PFSK-1 (cell line): ENCODE measurements around the gene SMIM7.

Experiments
- FOXP2 ChIP-seq: optimal IDR thresholded peaks from 2 replicates; pipeline ENCODE3; 2011; ENCODE audit warnings: borderline replicate concordance, control low read depth, inconsistent platforms; ENCODE audit not compliant: insufficient read depth; ENCODE audit errors: extremely low read length, extremely low read depth
- POLR2AphosphoS5 ChIP-seq: IDR thresholded peaks from 2 replicates; pipeline ENCODE4 v1.6.1; 2012; ENCODE audit warnings: low read depth, mild to moderate bottlenecking, control low read depth, low read length, moderate library complexity
- REST ChIP-seq, 2 experiments: IDR thresholded peaks; 2 replicates each; pipeline versions ENCODE4 v1.6.1 to v1.8.0; 2011 to 2012; ENCODE audit warnings: low read depth in 2 of 2, low read length in 2 of 2, control low read depth in 1 of 2, inconsistent platforms in 1 of 2, mild to moderate bottlenecking in 1 of 2, moderate library complexity in 1 of 2; ENCODE audit not compliant: insufficient read depth in 1 of 2
- SIN3A ChIP-seq: IDR thresholded peaks from 2 replicates; pipeline ENCODE4 v1.6.1; 2012; ENCODE audit warnings: mild to moderate bottlenecking, low read length, moderate library complexity, borderline replicate concordance; ENCODE audit not compliant: insufficient read depth

- TF ChIP-seq REST (IDR thresholded peaks at IDR 0.05; ENCODE audit: insufficient read depth in 1 of 2, low read depth in 2 of 2, low read length in 2 of 2), result no peak
- no peak for TF ChIP-seq POLR2AphosphoS5
- TF ChIP-seq SIN3A, result no peak
- no peak for TF ChIP-seq FOXP2
These were observed 8.2 kb upstream of the SMIM7 start for GRCh38 chr19:16668176-16668575.
